Measurements from ENCODE around the gene MAP3K13.

The MAP3K13 gene

DNA sequence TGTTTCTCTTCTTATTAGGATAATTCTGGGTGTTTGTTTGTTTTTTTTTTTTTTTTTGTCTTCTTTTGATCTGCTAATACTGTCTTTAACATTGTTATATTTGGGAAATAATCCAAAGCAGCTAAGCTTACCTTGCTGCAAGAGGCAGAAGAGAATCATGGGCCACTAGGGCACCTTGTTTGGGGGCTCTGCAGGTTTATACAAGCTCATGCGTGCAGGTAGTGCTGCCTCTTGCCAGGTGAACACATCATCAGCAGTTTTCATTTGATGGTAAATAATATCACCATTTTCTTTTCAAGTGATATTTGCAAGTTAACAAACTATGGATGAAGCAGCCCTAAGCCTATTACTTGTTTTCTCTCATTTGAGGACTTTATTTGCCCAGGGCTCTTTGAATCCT lies 37.9 kb downstream of the MAP3K13 start:
- no peak for TF ChIP-seq SIN3A (IDR thresholded peaks at IDR 0.05; ENCODE audit: borderline replicate concordance, insufficient read depth, low read length)
- no peak for TF ChIP-seq POLR2AphosphoS5 (IDR thresholded peaks at IDR 0.05; ENCODE audit: low read depth, low read length)
- no peak for TF ChIP-seq TAF1 (IDR thresholded peaks at IDR 0.05; ENCODE audit: borderline replicate concordance, insufficient read depth, low read length)
- TF ChIP-seq, protein P1, sequence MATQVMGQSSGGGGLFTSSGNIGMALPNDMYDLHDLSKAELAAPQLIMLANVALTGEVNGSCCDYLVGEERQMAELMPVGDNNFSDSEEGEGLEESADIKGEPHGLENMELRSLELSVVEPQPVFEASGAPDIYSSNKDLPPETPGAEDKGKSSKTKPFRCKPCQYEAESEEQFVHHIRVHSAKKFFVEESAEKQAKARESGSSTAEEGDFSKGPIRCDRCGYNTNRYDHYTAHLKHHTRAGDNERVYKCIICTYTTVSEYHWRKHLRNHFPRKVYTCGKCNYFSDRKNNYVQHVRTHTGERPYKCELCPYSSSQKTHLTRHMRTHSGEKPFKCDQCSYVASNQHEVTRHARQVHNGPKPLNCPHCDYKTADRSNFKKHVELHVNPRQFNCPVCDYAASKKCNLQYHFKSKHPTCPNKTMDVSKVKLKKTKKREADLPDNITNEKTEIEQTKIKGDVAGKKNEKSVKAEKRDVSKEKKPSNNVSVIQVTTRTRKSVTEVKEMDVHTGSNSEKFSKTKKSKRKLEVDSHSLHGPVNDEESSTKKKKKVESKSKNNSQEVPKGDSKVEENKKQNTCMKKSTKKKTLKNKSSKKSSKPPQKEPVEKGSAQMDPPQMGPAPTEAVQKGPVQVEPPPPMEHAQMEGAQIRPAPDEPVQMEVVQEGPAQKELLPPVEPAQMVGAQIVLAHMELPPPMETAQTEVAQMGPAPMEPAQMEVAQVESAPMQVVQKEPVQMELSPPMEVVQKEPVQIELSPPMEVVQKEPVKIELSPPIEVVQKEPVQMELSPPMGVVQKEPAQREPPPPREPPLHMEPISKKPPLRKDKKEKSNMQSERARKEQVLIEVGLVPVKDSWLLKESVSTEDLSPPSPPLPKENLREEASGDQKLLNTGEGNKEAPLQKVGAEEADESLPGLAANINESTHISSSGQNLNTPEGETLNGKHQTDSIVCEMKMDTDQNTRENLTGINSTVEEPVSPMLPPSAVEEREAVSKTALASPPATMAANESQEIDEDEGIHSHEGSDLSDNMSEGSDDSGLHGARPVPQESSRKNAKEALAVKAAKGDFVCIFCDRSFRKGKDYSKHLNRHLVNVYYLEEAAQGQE (IDR thresholded peaks at IDR 0.05; ENCODE audit: insufficient read depth in 1 of 2, low read depth in 2 of 2, low read length in 2 of 2): no peak
- TF ChIP-seq FOXP2 (optimal IDR thresholded peaks at IDR 0.05; ENCODE audit: borderline replicate concordance, extremely low read depth, extremely low read length, insufficient read depth): no peak

DNA sequence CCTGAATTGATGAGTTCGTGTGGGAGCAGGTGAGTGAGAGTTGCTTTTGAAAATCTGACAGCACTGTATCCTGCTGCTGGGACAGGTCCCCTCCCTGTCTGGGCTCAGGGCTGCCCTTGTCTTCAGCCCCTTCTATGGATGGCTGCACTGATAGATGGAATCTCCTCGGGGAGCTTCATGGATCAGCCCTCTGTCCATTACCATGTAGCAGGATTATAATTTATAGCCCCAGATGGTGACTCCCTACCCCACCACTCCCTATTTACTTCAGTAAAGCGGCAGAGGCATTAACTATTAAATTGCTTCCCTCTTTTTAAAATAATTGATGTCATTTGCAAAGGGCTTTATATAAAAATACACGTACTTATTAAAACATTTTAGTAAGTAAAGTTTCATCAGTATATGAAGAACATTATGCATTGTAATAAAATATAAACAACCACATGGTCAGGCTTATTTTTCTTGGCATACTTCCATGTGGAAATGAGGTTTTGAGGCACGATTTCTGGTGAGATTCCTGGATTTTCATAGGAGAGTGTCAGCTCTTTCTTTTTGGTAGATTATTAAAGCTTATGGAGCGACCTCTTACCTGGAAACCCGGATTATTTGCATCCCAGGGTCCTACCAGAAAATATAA lies 38.5 kb downstream of the MAP3K13 start:
- TF ChIP-seq TAF1 (IDR thresholded peaks at IDR 0.05; ENCODE audit: borderline replicate concordance, insufficient read depth, low read length): no peak
- TF ChIP-seq SIN3A (IDR thresholded peaks at IDR 0.05; ENCODE audit: borderline replicate concordance, insufficient read depth, low read length): no peak
- no peak for TF ChIP-seq POLR2AphosphoS5 (IDR thresholded peaks at IDR 0.05; ENCODE audit: low read depth, low read length)
- TF ChIP-seq, protein P1 (IDR thresholded peaks at IDR 0.05; ENCODE audit: insufficient read depth in 1 of 2, low read depth in 2 of 2, low read length in 2 of 2): no peak
- TF ChIP-seq FOXP2 (optimal IDR thresholded peaks at IDR 0.05; ENCODE audit: borderline replicate concordance, extremely low read depth, extremely low read length, insufficient read depth): no peak

DNA sequence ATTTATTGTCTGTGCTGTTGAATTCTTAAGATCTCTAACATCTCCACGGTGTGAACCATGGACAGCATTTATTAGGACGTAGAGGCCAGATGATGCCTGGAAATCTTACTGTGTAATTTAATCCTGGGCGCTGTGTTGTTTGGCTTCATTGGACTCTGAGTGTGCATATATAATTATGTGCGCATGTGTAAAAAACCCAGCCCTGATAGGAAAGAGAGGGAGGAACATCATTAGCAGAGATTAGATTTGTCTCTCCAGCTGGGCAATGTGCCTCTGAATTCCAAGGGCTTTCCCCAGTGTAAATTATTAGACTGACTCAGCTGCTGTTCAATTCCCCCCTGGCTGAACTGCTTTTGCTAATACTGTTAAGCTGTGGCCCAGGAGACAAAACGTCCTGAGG lies 39.6 kb downstream of the MAP3K13 start:
- TF ChIP-seq, protein P1 (IDR thresholded peaks at IDR 0.05; ENCODE audit: insufficient read depth in 1 of 2, low read depth in 2 of 2, low read length in 2 of 2): peak in 1 of 2 experiments; percentile 75; a peak in 2 of 4 replicates
- TF ChIP-seq POLR2AphosphoS5 (IDR thresholded peaks at IDR 0.05; ENCODE audit: low read depth, low read length): no peak
- TF ChIP-seq TAF1 (IDR thresholded peaks at IDR 0.05; ENCODE audit: borderline replicate concordance, insufficient read depth, low read length): no peak

DNA sequence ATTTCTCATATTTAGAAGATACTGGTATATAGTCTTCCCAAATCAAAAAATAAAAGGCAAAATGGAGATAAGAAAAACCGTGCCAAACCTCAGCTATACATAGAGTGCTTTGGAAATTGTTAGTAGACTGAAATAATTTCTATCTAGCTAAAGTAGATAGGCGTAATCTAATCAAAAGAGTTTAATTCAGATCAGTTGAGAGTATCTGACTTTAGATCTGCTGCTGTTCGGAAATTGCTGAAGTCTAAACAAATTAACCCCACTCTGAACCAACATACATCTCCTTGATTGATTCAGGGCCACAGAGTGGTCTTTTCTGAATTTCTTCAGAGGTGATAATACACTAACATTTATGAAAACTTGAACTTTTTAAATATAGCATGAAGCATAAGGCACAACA lies 40.1 kb downstream of the MAP3K13 start:
- TF ChIP-seq, protein P1 (IDR thresholded peaks at IDR 0.05; ENCODE audit: insufficient read depth in 1 of 2, low read depth in 2 of 2, low read length in 2 of 2): no peak
- TF ChIP-seq SIN3A (IDR thresholded peaks at IDR 0.05; ENCODE audit: borderline replicate concordance, insufficient read depth, low read length) (no peak), FOXP2 (optimal IDR thresholded peaks at IDR 0.05; ENCODE audit: borderline replicate concordance, extremely low read depth, extremely low read length, insufficient read depth) (no peak), POLR2AphosphoS5 (IDR thresholded peaks at IDR 0.05; ENCODE audit: low read depth, low read length) (no peak), TAF1 (IDR thresholded peaks at IDR 0.05; ENCODE audit: borderline replicate concordance, insufficient read depth, low read length) (no peak)

DNA sequence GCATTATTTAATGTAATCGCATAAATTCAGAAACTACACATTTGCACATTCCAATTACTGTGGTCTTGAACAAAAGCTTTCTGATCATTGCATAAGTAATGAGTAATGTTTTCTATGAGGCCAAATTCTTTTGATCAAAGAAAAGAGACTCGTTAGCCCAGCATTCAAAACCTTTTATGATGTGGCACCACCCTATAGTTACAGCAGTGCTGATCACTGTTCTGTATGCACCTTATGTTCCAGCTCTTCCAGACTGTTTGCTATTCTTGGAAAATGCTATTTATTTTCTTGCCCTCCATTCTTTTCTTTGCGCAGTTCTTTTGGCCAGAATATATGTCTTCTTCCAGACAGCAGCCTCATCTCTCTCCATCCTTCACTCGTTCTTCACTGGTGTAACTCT lies 42.3 kb downstream of the MAP3K13 start:
- TF ChIP-seq POLR2AphosphoS5 (IDR thresholded peaks at IDR 0.05; ENCODE audit: low read depth, low read length) (no peak), SIN3A (IDR thresholded peaks at IDR 0.05; ENCODE audit: borderline replicate concordance, insufficient read depth, low read length) (no peak), FOXP2 (optimal IDR thresholded peaks at IDR 0.05; ENCODE audit: borderline replicate concordance, extremely low read depth, extremely low read length, insufficient read depth) (no peak), TAF1 (IDR thresholded peaks at IDR 0.05; ENCODE audit: borderline replicate concordance, insufficient read depth, low read length) (no peak)
- TF ChIP-seq, protein P1 (IDR thresholded peaks at IDR 0.05; ENCODE audit: insufficient read depth in 1 of 2, low read depth in 2 of 2, low read length in 2 of 2): no peak
